OCI-LY1 (cell line): ENCODE data around the gene CTNNA3.

Experiments used
- H2AFZ ChIP-seq: fragments of 200-600 bp; sonication (generic), shearing (Covaris generic); 2 replicates; pipeline ENCODE4 v1.6.0; 2014; ENCODE audit warnings: antibody characterized with exemption, mild to moderate bottlenecking, low read length
- H3F3A ChIP-seq: fragments of 200-600 bp; sonication (generic), shearing (Covaris generic); 2 replicates; pipeline ENCODE4 v1.6.0; 2014; ENCODE audit warnings: mild to moderate bottlenecking, antibody characterized with exemption, low read length, moderate library complexity; ENCODE audit not compliant: insufficient read depth
- H3K27ac ChIP-seq: fragments of 200-600 bp; sonication (generic); 2 replicates; pipeline ENCODE4 v1.5.1; 2014; ENCODE audit warnings: low read length, mixed run types, mild to moderate bottlenecking, low read depth; ENCODE audit not compliant: poor library complexity, severe bottlenecking
- H3K27me3 ChIP-seq: fragments of 200-600 bp; sonication (generic); 2 replicates; pipeline ENCODE4 v1.6.0; 2014; ENCODE audit warnings: antibody characterized with exemption, mild to moderate bottlenecking, low read length, moderate library complexity; ENCODE audit not compliant: insufficient read depth
- H3K36me3 ChIP-seq: fragments of 200-600 bp; sonication (generic); 2 replicates; pipeline ENCODE4 v1.6.1; 2014; ENCODE audit warnings: mild to moderate bottlenecking, antibody characterized with exemption, low read length, moderate library complexity, mixed read lengths; ENCODE audit not compliant: insufficient read depth
- H3K4me1 ChIP-seq: fragments of 200-600 bp; sonication (generic); 2 replicates; pipeline ENCODE4 v1.5.1; 2014; ENCODE audit warnings: mild to moderate bottlenecking, low read length, moderate library complexity; ENCODE audit not compliant: insufficient read depth, severe bottlenecking
- H3K4me2 ChIP-seq: fragments of 200-600 bp; sonication (generic), shearing (Covaris generic); 2 replicates; pipeline ENCODE4 v1.6.1; 2014; ENCODE audit warnings: low read length
- H3K4me3 ChIP-seq: fragments of 200-600 bp; sonication (generic); 2 replicates; pipeline ENCODE4 v1.5.1; 2014; ENCODE audit warnings: low read length, low read depth, mild to moderate bottlenecking, mixed read lengths; ENCODE audit not compliant: poor library complexity, severe bottlenecking
- H3K79me2 ChIP-seq: fragments of 200-600 bp; shearing (Covaris generic); 2 replicates; pipeline ENCODE4 v1.6.1; 2016; ENCODE audit warnings: mixed run types, low read length, mixed read lengths; ENCODE audit not compliant: insufficient read depth
- H3K9ac ChIP-seq: fragments of 200-600 bp; sonication (generic), shearing (Covaris generic); 2 replicates; pipeline ENCODE4 v1.6.1; 2014; ENCODE audit warnings: mild to moderate bottlenecking, low read length, mixed read lengths
- H3K9me2 ChIP-seq: fragments of 200-600 bp; sonication (generic), shearing (Covaris generic); 2 replicates; pipeline ENCODE4 v1.6.1; 2014; ENCODE audit warnings: low read depth, mild to moderate bottlenecking, low read length, mixed read lengths
- H3K9me3 ChIP-seq: fragments of 200-600 bp; shearing (Covaris generic); 2 replicates; pipeline ENCODE4 v1.6.1; 2014; ENCODE audit warnings: low read length, mixed read lengths
- H4K20me1 ChIP-seq: fragments of 200-600 bp; sonication (generic), shearing (Covaris generic); 2 replicates; pipeline ENCODE4 v1.6.0; 2016; ENCODE audit warnings: mild to moderate bottlenecking, low read length; ENCODE audit not compliant: insufficient read depth
- CTCF ChIP-seq: fragments of 200-600 bp; sonication (generic), shearing (Covaris generic); IDR thresholded peaks from 2 replicates; pipeline ENCODE4 v1.5.1; 2017; ENCODE audit warnings: mild to moderate bottlenecking, antibody characterized with exemption, low read length, moderate library complexity, mixed read lengths
- EZH2 ChIP-seq: fragments of 200-600 bp; sonication (generic), shearing (Covaris generic); IDR thresholded peaks from 2 replicates; pipeline ENCODE4 v1.8.0; 2017; ENCODE audit warnings: borderline replicate concordance, mixed run types, mild to moderate bottlenecking, antibody characterized with exemption, low read length, moderate library complexity, mixed read lengths

Gene CTNNA3

GRCh38 chr10:66414943-66415342 is 1281.1 kb downstream of the CTNNA3 start:
- no peak overlapping the region for H3K4me2 ChIP-seq
- no peaks in the 10 kb centered on the region for H3K27me3 ChIP-seq
- H3K4me3 ChIP-seq, result no peak overlapping the region
- H2AFZ ChIP-seq, result no peak overlapping the region
- TF ChIP-seq CTCF, result no peak
- TF ChIP-seq EZH2, result no peak
- no peak overlapping the region for H3K9ac ChIP-seq
- H3K27ac ChIP-seq, result no peak overlapping the region
- H3K79me2 ChIP-seq, result no peaks in the 10 kb centered on the region
- no peaks in the 10 kb centered on the region for H3K9me3 ChIP-seq
- H3K9me2 ChIP-seq, result no peaks in the 10 kb centered on the region
- no peaks in the 10 kb centered on the region for H3F3A ChIP-seq
- H3K4me1 ChIP-seq, result no peaks in the 10 kb centered on the region
- no peaks in the 10 kb centered on the region for H3K36me3 ChIP-seq
- no peaks in the 10 kb centered on the region for H4K20me1 ChIP-seq

- no peaks in the 10 kb centered on the region for H4K20me1 ChIP-seq
- H3K27ac ChIP-seq, result no peak overlapping the region
- no peaks in the 10 kb centered on the region for H3K9me2 ChIP-seq
- H3K9me3 ChIP-seq, result no peaks in the 10 kb centered on the region
- H3K9ac ChIP-seq, result no peak overlapping the region
- TF ChIP-seq CTCF, result no peak
- TF ChIP-seq EZH2, result no peak
- H3K36me3 ChIP-seq, result no peaks in the 10 kb centered on the region
- no peak overlapping the region for H2AFZ ChIP-seq
- H3K79me2 ChIP-seq, result no peaks in the 10 kb centered on the region
- no peaks in the 10 kb centered on the region for H3K4me1 ChIP-seq
- no peak overlapping the region for H3K4me2 ChIP-seq
- no peaks in the 10 kb centered on the region for H3F3A ChIP-seq
- no peak overlapping the region for H3K4me3 ChIP-seq
- H3K27me3 ChIP-seq, result no peaks in the 10 kb centered on the region
Observed at GRCh38 chr10:66405566-66405965, 1290.4 kb downstream of the CTNNA3 start.

GRCh38 chr10:66398669-66399068 is 1297.3 kb downstream of the CTNNA3 start:
- H3K4me1 ChIP-seq, result no peaks in the 10 kb centered on the region
- no peak overlapping the region for H2AFZ ChIP-seq
- TF ChIP-seq EZH2 (no peak), CTCF (no peak)
- H3K36me3 ChIP-seq, result no peaks in the 10 kb centered on the region
- no peak overlapping the region for H3K4me3 ChIP-seq
- H3K9ac ChIP-seq, result no peak overlapping the region
- no peak overlapping the region for H3K27ac ChIP-seq
- H3K79me2 ChIP-seq, result no peaks in the 10 kb centered on the region
- no peaks in the 10 kb centered on the region for H3F3A ChIP-seq
- no peaks in the 10 kb centered on the region for H3K9me2 ChIP-seq
- H3K9me3 ChIP-seq, result no peaks in the 10 kb centered on the region
- no peaks in the 10 kb centered on the region for H3K27me3 ChIP-seq
- no peaks in the 10 kb centered on the region for H4K20me1 ChIP-seq
- H3K4me2 ChIP-seq, result no peak overlapping the region
